Motor neuron (in vitro differentiated cells): ENCODE measurements around the gene BLMH. TPM values are rescaled to one million over a fixed set of nuclear protein-coding genes. Genes with fewer than 3 reads are reported as not detected.
"Not testable (repeated sequence)": the region's sequence is repeated elsewhere in the genome, so short reads cannot be mapped to it uniquely, and the experiment has no call there.

Experiments used
- ATAC-seq, 8 experiments: fragments of 200-7000 bp; cut with Tn5 transposase; replicated peaks in 6 of 8; 2 replicates each; pipeline ENCODE4 v1.8.0; 2021; ENCODE audit warnings: mild to moderate bottlenecking in 8 of 8, moderate library complexity in 8 of 8
- H3K27ac ChIP-seq, 2 donors: fragments of 250-450 bp; sonication (Bioruptor Pico); 2 replicates each; pipeline ENCODE4 v1.9.0; 2021; ENCODE audit warnings: antibody characterized with exemption in 2 of 2, mild to moderate bottlenecking in 2 of 2, moderate library complexity in 1 of 2
- H3K4me1 ChIP-seq, 2 donors: fragments of 250-450 bp; sonication (Bioruptor Pico); replicated peaks in 1 of 2; 2 replicates each; pipeline ENCODE4 v1.6.1; 2021; ENCODE audit warnings: antibody characterized with exemption in 2 of 2, mild to moderate bottlenecking in 2 of 2, moderate library complexity in 1 of 2
- H3K4me3 ChIP-seq, 5 donors: fragments of 250-450 bp; sonication (Bioruptor Pico); 2 replicates each; pipeline ENCODE4 v1.9.0; 2021; ENCODE audit warnings: antibody characterized with exemption in 5 of 5, mild to moderate bottlenecking in 5 of 5, moderate library complexity in 4 of 5
- WGBS, 10 experiments: fragments of 450-650 bp; shearing (Covaris generic); methylation state at CpG; one replicate each; pipeline ENCODE4 v1.0.0; 2022; 5-methylcytosine and 5-hydroxymethylcytosine counted together
- in situ Hi-C, 9 experiments: fragments of 400-800 bp; cut with MboI; loops; one replicate each; pipeline ENCODE4 v1.15.0; 2021; ENCODE audit warnings: low sequenced_read_pairs in 9 of 9, low pct_unique_long_range_greater_than_20kb in 2 of 9; ENCODE audit not compliant: unreplicated experiment in 9 of 9
- total RNA-seq, 8 experiments: library from RNA; unstranded; fragments of 300-600 nt; gene quantifications; 2 replicates each; pipeline versions ENCODE4 v1.2.3 to v1.2.4, GENCODE V29; 2022

The BLMH gene
- total RNA-seq, 8 experiments from 2014 or later: 21.9 to 69.2 (median 32.5) TPM

GRCh38 chr17:30219315-30219714 lies 72.4 kb downstream of the BLMH start:
- no peak for ATAC-seq
- 81 to 92% (median 90%) methylated on average over 2 of the region's 4 CpGs; no CpG with 5 or more reads in 5 of the 10 experiments for WGBS, 10 experiments
- in situ Hi-C loops: no loop called here

DNA sequence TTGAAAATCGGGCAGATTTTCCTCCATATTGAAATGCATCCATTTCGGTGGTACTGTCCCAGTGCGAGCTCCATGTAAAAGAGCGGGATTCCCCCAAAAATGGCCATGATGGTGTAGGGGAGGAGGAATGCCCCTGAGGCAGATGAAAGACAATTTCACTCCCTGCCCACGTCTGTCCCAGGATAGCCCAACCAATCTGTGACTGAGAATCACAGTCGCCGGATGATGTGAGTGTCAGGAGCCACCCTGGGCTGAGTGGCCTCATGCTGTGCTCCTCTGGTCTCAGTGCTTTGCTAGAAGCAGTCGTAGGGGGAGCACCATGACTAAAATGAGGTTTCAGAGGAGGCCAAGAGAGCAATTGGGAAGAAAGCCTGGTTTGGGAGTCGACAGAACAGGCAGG lies 72.9 kb downstream of the BLMH start:
- in situ Hi-C loops: no loop called here
- Histone ChIP-seq H3K4me3 (no peak overlapping the region), H3K4me1 (peaks cover 0 to 2% of the 10 kb centered on the region in 2 donors), H3K27ac (no peak overlapping the region)
- no peak for ATAC-seq
- 0 to 100% (median 72%) methylated on average over 1 to 6 of the region's 9 CpGs; no CpG with 5 or more reads in 2 of the 10 experiments for WGBS, 10 experiments

More at GRCh38 chr17:30219315-30219714, 72.4 kb downstream of the BLMH start:
- Histone ChIP-seq H3K4me3 (no peak overlapping the region), H3K4me1 (peaks cover 0 to 2% of the 10 kb centered on the region in 2 donors), H3K27ac (no peak overlapping the region)

- H3K4me3 ChIP-seq: no peak overlapping the region
- peaks cover 0 to 2% of the 10 kb centered on the region in 2 donors for H3K4me1 ChIP-seq
- WGBS, 10 experiments: 70 to 88% (median 80%) methylated on average over 3 to 10 of the region's 11 CpGs; no CpG with 5 or more reads in 7 of the 10 experiments
- no peak for ATAC-seq
- in situ Hi-C loops: no loop called here
- no peak overlapping the region for H3K27ac ChIP-seq
These were observed 73.9 kb downstream of the BLMH start for GRCh38 chr17:30217746-30218245.

- Histone ChIP-seq H3K4me3 (no peak overlapping the region), H3K4me1 (no peaks in the 10 kb centered on the region), H3K27ac (no peak overlapping the region)
- in situ Hi-C loops: no loop called here
- ATAC-seq: no peak
- WGBS, 10 experiments: 80 to 100% methylated on average over 1 to 2 of the region's 6 CpGs; no CpG with 5 or more reads in 8 of the 10 experiments
These were observed 74.7 kb downstream of the BLMH start for GRCh38 chr17:30217054-30217453.

DNA sequence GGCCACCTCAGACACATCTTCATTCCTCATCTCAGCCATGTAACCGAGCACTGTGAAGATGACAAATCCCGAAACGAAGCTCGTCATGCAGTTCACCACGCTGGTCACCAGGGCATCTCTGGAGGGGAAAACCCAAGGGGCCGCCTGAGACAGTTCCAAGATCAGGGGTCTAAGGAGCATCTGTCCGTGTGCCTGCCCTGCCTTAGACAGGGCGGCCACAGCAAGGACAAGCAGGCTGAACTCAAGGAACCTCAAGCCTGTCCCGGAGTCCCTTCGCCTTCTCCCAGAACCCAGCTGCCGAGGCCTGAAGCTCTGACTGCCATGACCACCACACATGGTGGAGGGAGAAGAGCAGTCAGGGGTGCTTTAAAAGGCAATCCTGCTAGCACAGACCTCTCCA lies 79.0 kb downstream of the BLMH start:
- in situ Hi-C loops: no loop called here
- no peak overlapping the region for H3K27ac ChIP-seq
- H3K4me3 ChIP-seq: no peak overlapping the region
- no peaks in the 10 kb centered on the region for H3K4me1 ChIP-seq
- no peak for ATAC-seq
- 70 to 100% (median 88%) methylated on average over 1 to 5 of the region's 11 CpGs; no CpG with 5 or more reads in 3 of the 10 experiments for WGBS, 10 experiments

- 63 to 92% (median 78%) methylated on average over 2 to 6 of the region's 6 CpGs; no CpG with 5 or more reads in 6 of the 10 experiments for WGBS, 10 experiments
- no peak overlapping the region for H3K27ac ChIP-seq
- H3K4me1 ChIP-seq: no peaks in the 10 kb centered on the region
- ATAC-seq: no peak
- in situ Hi-C loops: no loop called here
- H3K4me3 ChIP-seq: no peak overlapping the region
These were observed 80.4 kb downstream of the BLMH start for GRCh38 chr17:30211371-30211770.

DNA sequence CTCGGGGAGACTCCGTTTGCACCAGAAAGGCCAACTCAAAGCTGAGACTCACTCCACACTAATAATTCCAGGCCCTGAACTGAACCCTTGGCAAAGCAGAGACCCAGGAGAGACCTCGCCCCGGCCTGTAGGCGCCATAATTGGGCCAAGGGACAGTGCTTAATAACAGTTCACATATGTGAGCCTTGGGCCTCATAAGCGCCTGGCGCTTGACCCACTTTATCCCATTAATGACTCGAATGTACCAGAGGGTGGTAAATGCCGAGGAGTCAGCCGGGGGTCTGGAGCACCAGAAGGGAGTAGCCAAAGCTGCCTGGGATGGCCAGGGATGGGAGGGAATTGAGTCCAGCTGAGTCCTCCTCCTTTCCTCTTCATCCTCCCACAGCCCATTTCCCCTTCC lies 80.8 kb downstream of the BLMH start:
- ATAC-seq: no peak
- in situ Hi-C loops: no loop called here
- Histone ChIP-seq H3K4me3 (no peak overlapping the region), H3K4me1 (no peaks in the 10 kb centered on the region), H3K27ac (no peak overlapping the region)
- WGBS, 10 experiments: 83 to 95% (median 87%) methylated on average over 1 to 7 of the region's 10 CpGs; no CpG with 5 or more reads in 5 of the 10 experiments

- Histone ChIP-seq H3K4me3 (no peak overlapping the region), H3K4me1 (no peaks in the 10 kb centered on the region), H3K27ac (no peak overlapping the region)
- in situ Hi-C loops: no loop called here
- whole genome bisulfite sequencing, 10 experiments: 67 to 97% (median 82%) methylated on average over 1 to 6 of the region's 11 CpGs; no CpG with 5 or more reads in 4 of the 10 experiments
- no peak for ATAC-seq
These were observed 81.4 kb downstream of the BLMH start for GRCh38 chr17:30210366-30210765.

DNA sequence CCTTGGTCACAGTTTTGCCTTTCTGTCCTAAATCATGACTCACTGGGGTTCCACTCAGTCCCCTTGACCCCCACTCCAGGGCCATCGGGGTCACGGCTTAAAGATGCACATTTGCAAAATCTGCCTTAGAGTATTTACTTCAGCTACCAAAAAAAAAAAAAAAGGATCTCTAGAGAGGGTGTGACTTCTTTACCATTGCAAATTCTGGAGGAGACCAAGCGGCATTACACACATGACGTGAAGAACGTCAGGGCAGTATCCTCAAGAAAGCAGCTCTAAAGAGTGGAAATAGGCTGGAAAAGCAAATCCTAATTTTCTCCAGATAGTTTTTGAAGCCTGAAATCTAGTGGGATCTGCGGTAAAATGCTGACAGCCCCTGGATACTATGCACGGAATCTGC lies 81.8 kb downstream of the BLMH start:
- WGBS, 10 experiments: 28 to 100% (median 63%) methylated on average over 1 to 7 of the region's 7 CpGs; no CpG with 5 or more reads in 1 of the 10 experiments

DNA sequence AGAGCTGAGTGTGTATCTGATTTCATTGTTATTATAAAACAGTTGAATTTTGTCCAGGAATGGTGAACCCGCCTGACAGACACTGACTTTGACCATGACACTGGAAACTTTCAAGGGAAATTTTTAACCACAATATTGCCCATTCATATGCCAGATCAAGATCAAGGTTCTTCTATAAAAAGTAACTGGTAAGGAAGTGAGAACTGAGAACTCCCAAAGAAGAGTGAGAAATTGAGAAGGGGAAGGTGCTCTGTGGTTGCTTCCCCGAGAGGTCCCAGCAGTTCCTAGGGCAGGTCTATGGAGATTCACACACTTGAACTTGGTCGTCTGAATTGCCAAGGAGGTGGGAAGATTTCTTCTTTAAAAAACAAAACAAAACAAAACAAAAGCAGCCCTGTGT lies 83.5 kb downstream of the BLMH start:
- H3K4me1 ChIP-seq: no peaks in the 10 kb centered on the region
- in situ Hi-C loops: no loop called here
- H3K4me3 ChIP-seq: no peak overlapping the region
- H3K27ac ChIP-seq: no peak overlapping the region
- no peak for ATAC-seq
- WGBS, 10 experiments: 33 to 100% (median 82%) methylated on average over 1 to 3 of the region's 3 CpGs; no CpG with 5 or more reads in 4 of the 10 experiments

More for the DNA sequence above, 81.8 kb downstream of the BLMH start:
- in situ Hi-C loops: no loop called here
- Histone ChIP-seq H3K4me1 (no peaks in the 10 kb centered on the region), H3K4me3 (no peak overlapping the region), H3K27ac (no peak overlapping the region)
- peak in 3 of 8 experiments; percentile 83 to 98 (median 97) for ATAC-seq

GRCh38 chr17:30207655-30208054 lies 84.1 kb downstream of the BLMH start:
- WGBS, 10 experiments: 83 to 97% (median 90%) methylated on average over 4 to 7 of the region's 9 CpGs; no CpG with 5 or more reads in 5 of the 10 experiments
- Histone ChIP-seq H3K4me1 (no peaks in the 10 kb centered on the region), H3K4me3 (no peak overlapping the region), H3K27ac (no peak overlapping the region)
- ATAC-seq: no peak
- in situ Hi-C loops: no loop called here

DNA sequence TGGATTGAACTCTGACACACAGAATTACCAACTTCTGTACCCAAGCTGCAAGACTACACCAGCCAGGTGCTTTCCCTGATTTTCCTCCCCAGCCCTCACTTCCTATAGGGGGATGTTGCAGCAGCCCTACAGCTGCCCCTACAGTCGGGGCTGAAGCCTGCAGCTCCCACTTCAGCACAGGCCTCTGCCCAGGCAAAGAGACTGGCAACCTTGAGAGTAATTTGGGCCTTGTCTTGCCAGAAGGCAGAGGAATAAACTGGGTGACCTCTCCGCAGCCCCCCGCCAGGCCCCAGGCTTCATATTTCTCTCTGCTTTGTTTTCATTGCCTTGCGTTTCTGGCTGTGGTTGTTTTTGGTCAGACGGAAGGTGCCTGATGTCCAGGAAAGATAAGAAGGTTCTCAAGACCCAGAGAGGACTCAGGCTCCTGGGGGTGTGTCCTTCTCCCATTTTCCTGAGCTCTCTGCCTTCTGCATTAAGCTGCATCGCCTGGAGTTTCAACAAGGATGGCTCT lies 88.2 kb downstream of the BLMH start:
- no peak overlapping the region for H3K27ac ChIP-seq
- no peak overlapping the region for H3K4me3 ChIP-seq
- H3K4me1 ChIP-seq: no peaks in the 10 kb centered on the region
- no peak for ATAC-seq
- in situ Hi-C loops: no loop called here
- WGBS, 10 experiments: 72 to 100% (median 86%) methylated on average over 2 to 4 of the region's 6 CpGs; no CpG with 5 or more reads in 3 of the 10 experiments

DNA sequence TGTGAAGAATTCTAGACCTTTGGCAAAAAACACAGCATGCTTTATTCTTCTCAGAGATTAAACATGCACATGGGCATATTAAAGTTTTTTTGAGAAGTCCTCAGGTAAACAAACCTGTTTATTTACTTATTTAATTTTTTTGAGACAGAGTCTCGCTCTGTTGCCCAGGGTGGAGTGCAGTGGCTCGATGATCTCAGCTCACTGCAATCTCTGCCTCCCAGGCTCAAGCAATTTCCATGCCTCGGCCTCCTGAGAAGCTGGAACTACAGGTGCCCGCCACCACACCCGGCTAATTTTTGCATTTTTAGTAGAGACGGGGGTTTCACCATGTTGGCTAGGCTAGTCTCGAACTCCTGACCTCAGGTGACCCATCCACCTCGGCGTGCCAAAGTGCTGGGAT lies 91.1 kb downstream of the BLMH start:
- in situ Hi-C loops, H3K4me3 ChIP-seq, H3K4me1 ChIP-seq, H3K27ac ChIP-seq: not testable (repeated sequence)
- ATAC-seq: peak in 1 of 8 experiments; percentile 71
- WGBS, 10 experiments: 70 to 97% (median 83%) methylated on average over 2 to 5 of the region's 9 CpGs; no CpG with 5 or more reads in 2 of the 10 experiments

- peak in 1 of 8 experiments; percentile 12 for ATAC-seq
- 50 to 93% (median 85%) methylated on average over 2 to 10 of the region's 10 CpGs; no CpG with 5 or more reads in 3 of the 10 experiments for WGBS, 10 experiments
- in situ Hi-C loops: no loop called here
These were observed 91.6 kb downstream of the BLMH start for GRCh38 chr17:30200106-30200505.

More at GRCh38 chr17:30200106-30200505, 91.6 kb downstream of the BLMH start:
- Histone ChIP-seq H3K4me1 (no peaks in the 10 kb centered on the region), H3K4me3 (no peak overlapping the region), H3K27ac (no peak overlapping the region)
